Neuronal stem cell (in vitro differentiated cells): ENCODE data around the gene SMPD4.
"Not testable (repeated sequence)": the region's sequence is repeated elsewhere in the genome, so short reads cannot be mapped to it uniquely, and the experiment has no call there.

Experiments
- DNase-seq: peaks from one replicate; pipeline ENCODE4 v3.0.0-alpha.2; 2013; ENCODE audit warnings: low spot score
- H2AFZ ChIP-seq: one replicate; pipeline ENCODE4 v1.6.1; 2013; ENCODE audit warnings: mild to moderate bottlenecking, low read length, inconsistent platforms
- H2AK5ac ChIP-seq: 2 replicates; pipeline ENCODE4 v1.6.1; 2013; ENCODE audit warnings: low read depth, mild to moderate bottlenecking, inconsistent platforms, low read length, moderate library complexity, mixed read lengths
- H2BK120ac ChIP-seq: 2 replicates; pipeline ENCODE4 v1.6.1; 2013; ENCODE audit warnings: low read depth, mild to moderate bottlenecking, inconsistent platforms, low read length, moderate library complexity, mixed read lengths
- H2BK12ac ChIP-seq: one replicate; pipeline ENCODE4 v1.6.1; 2013; ENCODE audit warnings: low read length, inconsistent platforms
- H2BK15ac ChIP-seq: 2 replicates; pipeline ENCODE4 v1.6.1; 2013; ENCODE audit warnings: mild to moderate bottlenecking, low read length, inconsistent platforms, mixed read lengths
- H2BK5ac ChIP-seq: one replicate; pipeline ENCODE4 v1.6.1; 2013; ENCODE audit warnings: inconsistent platforms, mild to moderate bottlenecking, low read length, moderate library complexity
- H3K14ac ChIP-seq: one replicate; pipeline ENCODE4 v1.6.1; 2013; ENCODE audit warnings: low read length, inconsistent platforms
- H3K18ac ChIP-seq: 2 replicates; pipeline ENCODE4 v1.6.1; 2013; ENCODE audit warnings: low read length, inconsistent platforms
- H3K23ac ChIP-seq: 2 replicates; pipeline ENCODE4 v1.6.1; 2013; ENCODE audit warnings: low read depth, mild to moderate bottlenecking, mixed read lengths, low read length, inconsistent platforms; ENCODE audit not compliant: poor library complexity
- H3K27ac ChIP-seq: replicated peaks from 3 replicates; pipeline ENCODE4 v1.5.1; 2013; ENCODE audit warnings: low read length, inconsistent platforms
- H3K27me3 ChIP-seq, 3 experiments: 2 replicates each; pipeline ENCODE4 v1.6.1; 2013; ENCODE audit warnings: low read length in 3 of 3, mild to moderate bottlenecking in 2 of 3, inconsistent platforms in 1 of 3, low read depth in 1 of 3, mixed read lengths in 1 of 3, moderate library complexity in 1 of 3; ENCODE audit not compliant: control insufficient read depth in 3 of 3, insufficient read depth in 3 of 3
- H3K36me3 ChIP-seq, 2 donors: replicated peaks in 1 of 2; 2 replicates each; pipeline ENCODE4 v1.6.1; 2013; ENCODE audit warnings: low read length in 2 of 2; ENCODE audit not compliant: control insufficient read depth in 2 of 2, insufficient read depth in 2 of 2
- H3K4ac ChIP-seq: 2 replicates; pipeline ENCODE4 v1.6.1; 2013; ENCODE audit warnings: inconsistent platforms, mild to moderate bottlenecking, low read length, moderate library complexity
- H3K4me1 ChIP-seq, 2 donors: 1 replicate in 1 of 2; 2 replicates in 1 of 2; pipeline ENCODE4 v1.6.1; 2013; ENCODE audit warnings: low read length in 2 of 2, low read depth in 1 of 2; ENCODE audit not compliant: control insufficient read depth in 2 of 2, insufficient read depth in 1 of 2
- H3K4me2 ChIP-seq: one replicate; pipeline ENCODE4 v1.6.1; 2013; ENCODE audit warnings: mild to moderate bottlenecking, low read length, inconsistent platforms; ENCODE audit not compliant: insufficient read depth, poor library complexity, severe bottlenecking
- H3K4me3 ChIP-seq, 2 donors: 2 replicates each; pipeline ENCODE4 v1.5.1; 2013; ENCODE audit warnings: low read length in 2 of 2, mild to moderate bottlenecking in 2 of 2, inconsistent platforms in 1 of 2, moderate library complexity in 1 of 2
- H3K79me1 ChIP-seq: one replicate; pipeline ENCODE4 v1.6.1; 2013; ENCODE audit warnings: low read depth, mild to moderate bottlenecking, inconsistent platforms, low read length, moderate library complexity
- H3K9ac ChIP-seq: one replicate; pipeline ENCODE4 v1.6.1; 2013; ENCODE audit warnings: mild to moderate bottlenecking, low read depth, low read length, inconsistent platforms; ENCODE audit not compliant: poor library complexity
- H3K9me3 ChIP-seq, 2 donors: replicated peaks in 1 of 2; 2 replicates each; pipeline versions ENCODE3 to v1.6.1; 2013; ENCODE audit warnings: low read length in 2 of 2, mild to moderate bottlenecking in 2 of 2, inconsistent platforms in 1 of 2, low read depth in 1 of 2, mixed read lengths in 1 of 2, moderate library complexity in 1 of 2; ENCODE audit not compliant: control insufficient read depth in 2 of 2, insufficient read depth in 1 of 2
- H4K8ac ChIP-seq: one replicate; pipeline ENCODE4 v1.6.1; 2013; ENCODE audit warnings: low read depth, mild to moderate bottlenecking, inconsistent platforms, low read length, moderate library complexity
- H4K91ac ChIP-seq: one replicate; pipeline ENCODE4 v1.6.1; 2013; ENCODE audit warnings: low read length, low read depth, mild to moderate bottlenecking, inconsistent platforms; ENCODE audit not compliant: poor library complexity
- WGBS, 2 donors: extraction: QIAGEN DNeasy Blood & Tissue Kit; methylation state at CpG; one replicate each; pipeline ENCODE4 v1.1.7; 2013; ENCODE audit warnings: missing lambda C conversion rate in 2 of 2, mixed read lengths in 1 of 2; ENCODE audit not compliant: insufficient read length in 2 of 2, insufficient replicate concordance in 1 of 2; ENCODE audit errors: extremely low coverage in 2 of 2; 5-methylcytosine and 5-hydroxymethylcytosine counted together

The SMPD4 gene

GRCh38 chr2:130169163-130169562 lies 12.2 kb downstream of the SMPD4 start:
- H2BK15ac ChIP-seq, H3K9me3 ChIP-seq, H3K27ac ChIP-seq, H2BK120ac ChIP-seq, H3K79me1 ChIP-seq, H3K18ac ChIP-seq, DNase-seq, H4K8ac ChIP-seq, H2BK5ac ChIP-seq, H4K91ac ChIP-seq, H2AFZ ChIP-seq, H3K4me2 ChIP-seq, H3K9ac ChIP-seq, H3K4ac ChIP-seq, H3K4me1 ChIP-seq, H3K4me3 ChIP-seq, H3K14ac ChIP-seq, H3K23ac ChIP-seq, H2AK5ac ChIP-seq, H2BK12ac ChIP-seq, H3K27me3 ChIP-seq: not testable (repeated sequence)
- WGBS, 2 donors = no CpG with 5 or more reads among the region's 3 CpGs
- peaks cover 30 to 94% of the 10 kb centered on the region in 2 donors for H3K36me3 ChIP-seq

GRCh38 chr2:130166611-130167010 lies 14.8 kb downstream of the SMPD4 start:
- H3K4ac ChIP-seq, H4K91ac ChIP-seq, H3K23ac ChIP-seq, H3K4me1 ChIP-seq, H3K27ac ChIP-seq, H2BK5ac ChIP-seq, H4K8ac ChIP-seq, H3K4me2 ChIP-seq, H3K9me3 ChIP-seq, H3K9ac ChIP-seq, H2BK12ac ChIP-seq, H2BK15ac ChIP-seq, DNase-seq, H3K4me3 ChIP-seq, H3K27me3 ChIP-seq, H3K18ac ChIP-seq, H3K14ac ChIP-seq, H3K79me1 ChIP-seq, H2BK120ac ChIP-seq, H2AFZ ChIP-seq, H2AK5ac ChIP-seq: not testable (repeated sequence)
- WGBS, 2 donors = no CpG with 5 or more reads among the region's 3 CpGs
- peaks cover 33 to 86% of the 10 kb centered on the region in 2 donors for H3K36me3 ChIP-seq

- no peak overlapping the region for H3K4ac ChIP-seq
- H3K18ac ChIP-seq = no peak overlapping the region
- H3K14ac ChIP-seq = no peak overlapping the region
- H2BK120ac ChIP-seq = no peak overlapping the region
- peaks cover 3% of the 10 kb centered on the region for H3K79me1 ChIP-seq
- DNase-seq = no peak
- H4K91ac ChIP-seq = no peak overlapping the region
- no peak overlapping the region for H2BK12ac ChIP-seq
- no peak overlapping the region for H2BK5ac ChIP-seq
- H3K4me1 ChIP-seq = no peaks in the 10 kb centered on the region
- H3K27me3 ChIP-seq = no peaks in the 10 kb centered on the region
- no peak overlapping the region for H2AK5ac ChIP-seq
- no peak overlapping the region for H3K23ac ChIP-seq
- no peak overlapping the region for H4K8ac ChIP-seq
- H2BK15ac ChIP-seq = no peak overlapping the region
- peaks cover 30 to 75% of the 10 kb centered on the region in 2 donors for H3K36me3 ChIP-seq
- no peak overlapping the region for H3K4me3 ChIP-seq
- H3K4me2 ChIP-seq = no peak overlapping the region
- WGBS, 2 donors = no CpG with 5 or more reads among the region's 8 CpGs
- no peak overlapping the region for H3K27ac ChIP-seq
- H3K9ac ChIP-seq = no peak overlapping the region
- H3K9me3 ChIP-seq = no peaks in the 10 kb centered on the region
- H2AFZ ChIP-seq = no peak overlapping the region
Observed at GRCh38 chr2:130165293-130166016, 15.9 kb downstream of the SMPD4 start.

- DNase-seq = no peak
- no peaks in the 10 kb centered on the region for H3K27me3 ChIP-seq
- H4K8ac ChIP-seq = no peak overlapping the region
- H3K18ac ChIP-seq = no peak overlapping the region
- H3K9me3 ChIP-seq = no peaks in the 10 kb centered on the region
- H3K14ac ChIP-seq = no peak overlapping the region
- no CpG with 5 or more reads among the region's 9 CpGs for WGBS, 2 donors
- H3K27ac ChIP-seq = no peak overlapping the region
- no peak overlapping the region for H2BK120ac ChIP-seq
- H4K91ac ChIP-seq = no peak overlapping the region
- H2BK15ac ChIP-seq = no peak overlapping the region
- H3K9ac ChIP-seq = no peak overlapping the region
- no peak overlapping the region for H3K4ac ChIP-seq
- H2BK5ac ChIP-seq = no peak overlapping the region
- H3K4me3 ChIP-seq = no peak overlapping the region
- no peak overlapping the region for H3K23ac ChIP-seq
- peaks cover 30 to 74% of the 10 kb centered on the region in 2 donors for H3K36me3 ChIP-seq
- no peak overlapping the region for H2BK12ac ChIP-seq
- peaks cover 5% of the 10 kb centered on the region for H3K79me1 ChIP-seq
- H3K4me2 ChIP-seq = no peak overlapping the region
- H2AK5ac ChIP-seq = no peak overlapping the region
- no peaks in the 10 kb centered on the region for H3K4me1 ChIP-seq
- H2AFZ ChIP-seq = no peak overlapping the region
Observed at GRCh38 chr2:130162968-130163367, 18.4 kb downstream of the SMPD4 start.
